SK-N-MC (cell line): ENCODE results near the gene PGPEP1.

ENCODE experiments used
- EZH2 ChIP-seq: fragments of 200-600 bp; sonication (generic); IDR thresholded peaks from one replicate; pipeline ENCODE4 v1.6.1; 2017; ENCODE audit warnings: antibody characterized with exemption
- POLR2AphosphoS5 ChIP-seq: IDR thresholded peaks from 2 replicates; pipeline ENCODE4 v1.6.1; 2012; ENCODE audit warnings: mild to moderate bottlenecking, low read depth, low read length, borderline replicate concordance

- TF ChIP-seq POLR2AphosphoS5 (no peak), EZH2 (no peak)
These were observed 6.7 kb upstream of the PGPEP1 start for GRCh38 chr19:18333680-18334079.
